Measurements from ENCODE around the gene CLIC5.

The CLIC5 gene

DNA sequence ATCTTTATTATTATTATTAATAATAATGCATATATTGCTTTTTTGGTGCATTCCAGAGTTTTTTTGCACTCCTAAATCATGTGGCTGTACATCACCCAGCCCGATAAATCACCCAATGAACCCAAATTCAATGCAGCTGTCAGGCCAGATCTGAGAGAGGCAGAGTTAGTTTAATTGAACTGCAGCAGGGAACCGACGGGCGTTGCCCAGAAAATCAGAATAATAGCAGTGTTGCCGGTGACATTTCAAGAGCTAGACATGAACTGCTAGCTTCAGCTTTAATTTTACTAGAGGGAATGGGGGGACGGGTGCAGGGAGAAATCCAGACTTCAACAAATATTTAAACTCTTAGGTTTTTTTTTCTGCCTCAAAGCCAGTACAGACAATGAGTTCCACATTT, 135.0 kb downstream of the CLIC5 start:
- H3K27ac ChIP-seq, result no peak overlapping the region
- TF ChIP-seq, protein P1, sequence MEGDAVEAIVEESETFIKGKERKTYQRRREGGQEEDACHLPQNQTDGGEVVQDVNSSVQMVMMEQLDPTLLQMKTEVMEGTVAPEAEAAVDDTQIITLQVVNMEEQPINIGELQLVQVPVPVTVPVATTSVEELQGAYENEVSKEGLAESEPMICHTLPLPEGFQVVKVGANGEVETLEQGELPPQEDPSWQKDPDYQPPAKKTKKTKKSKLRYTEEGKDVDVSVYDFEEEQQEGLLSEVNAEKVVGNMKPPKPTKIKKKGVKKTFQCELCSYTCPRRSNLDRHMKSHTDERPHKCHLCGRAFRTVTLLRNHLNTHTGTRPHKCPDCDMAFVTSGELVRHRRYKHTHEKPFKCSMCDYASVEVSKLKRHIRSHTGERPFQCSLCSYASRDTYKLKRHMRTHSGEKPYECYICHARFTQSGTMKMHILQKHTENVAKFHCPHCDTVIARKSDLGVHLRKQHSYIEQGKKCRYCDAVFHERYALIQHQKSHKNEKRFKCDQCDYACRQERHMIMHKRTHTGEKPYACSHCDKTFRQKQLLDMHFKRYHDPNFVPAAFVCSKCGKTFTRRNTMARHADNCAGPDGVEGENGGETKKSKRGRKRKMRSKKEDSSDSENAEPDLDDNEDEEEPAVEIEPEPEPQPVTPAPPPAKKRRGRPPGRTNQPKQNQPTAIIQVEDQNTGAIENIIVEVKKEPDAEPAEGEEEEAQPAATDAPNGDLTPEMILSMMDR (conservative IDR thresholded peaks at IDR 0.05), result no peak
- TF ChIP-seq ZFX (IDR thresholded peaks at IDR 0.05), result no peak

DNA sequence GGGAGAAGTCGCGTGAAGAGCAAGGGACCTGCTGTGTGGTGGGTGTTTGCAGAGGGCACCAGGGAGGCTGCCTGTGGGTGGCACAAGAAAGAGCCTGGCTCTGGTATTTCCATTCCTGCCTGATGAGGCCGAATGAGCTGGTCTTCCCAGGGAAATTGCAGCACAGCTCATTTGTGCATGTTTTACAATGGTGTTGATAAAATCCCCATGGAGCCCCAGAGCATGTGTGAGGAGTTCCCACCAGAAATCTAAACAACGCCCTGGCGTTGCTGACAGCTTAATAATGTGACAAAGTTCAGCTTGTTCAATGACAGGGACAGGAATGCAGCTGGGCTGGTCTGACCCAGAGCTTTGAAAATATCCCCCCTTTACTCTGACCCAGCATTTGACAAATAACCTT, 135.5 kb downstream of the CLIC5 start:
- no peak overlapping the region for H3K27ac ChIP-seq
- TF ChIP-seq ZFX (IDR thresholded peaks at IDR 0.05), result no peak
- TF ChIP-seq, protein P1 (conservative IDR thresholded peaks at IDR 0.05), result no peak

DNA sequence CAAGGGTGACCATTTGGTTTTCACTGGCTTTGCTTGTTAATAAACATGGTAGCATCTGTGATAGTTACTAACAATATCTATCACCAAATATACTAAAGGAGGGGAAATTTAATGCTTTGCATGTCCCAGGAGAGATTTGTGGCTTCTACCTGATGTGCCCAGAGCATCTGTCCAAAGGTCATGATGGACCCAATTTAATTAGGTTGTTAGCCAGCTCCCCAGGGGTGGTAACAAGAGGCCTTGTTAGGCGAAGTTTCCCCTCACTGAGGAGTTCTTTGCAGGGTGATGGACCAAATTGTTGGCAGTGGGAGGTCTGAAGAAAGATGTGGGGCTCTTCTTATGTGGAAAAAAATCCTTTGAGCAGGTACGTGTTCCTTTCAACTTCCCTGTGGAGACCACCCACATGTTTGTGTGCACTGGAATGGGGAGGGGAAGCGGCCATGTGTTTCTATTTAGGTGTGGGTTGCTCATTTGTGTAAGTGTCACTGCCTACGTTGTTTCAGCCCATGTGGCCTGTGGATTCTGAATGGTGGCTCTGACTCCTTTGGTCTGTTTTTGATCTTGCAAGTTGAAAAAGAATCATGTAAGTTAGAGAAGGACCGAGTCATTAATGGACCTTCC, 137.6 kb downstream of the CLIC5 start:
- H3K27ac ChIP-seq, result no peak overlapping the region
- TF ChIP-seq, protein P1 (conservative IDR thresholded peaks at IDR 0.05), result no peak
- TF ChIP-seq ZFX (IDR thresholded peaks at IDR 0.05), result no peak

DNA sequence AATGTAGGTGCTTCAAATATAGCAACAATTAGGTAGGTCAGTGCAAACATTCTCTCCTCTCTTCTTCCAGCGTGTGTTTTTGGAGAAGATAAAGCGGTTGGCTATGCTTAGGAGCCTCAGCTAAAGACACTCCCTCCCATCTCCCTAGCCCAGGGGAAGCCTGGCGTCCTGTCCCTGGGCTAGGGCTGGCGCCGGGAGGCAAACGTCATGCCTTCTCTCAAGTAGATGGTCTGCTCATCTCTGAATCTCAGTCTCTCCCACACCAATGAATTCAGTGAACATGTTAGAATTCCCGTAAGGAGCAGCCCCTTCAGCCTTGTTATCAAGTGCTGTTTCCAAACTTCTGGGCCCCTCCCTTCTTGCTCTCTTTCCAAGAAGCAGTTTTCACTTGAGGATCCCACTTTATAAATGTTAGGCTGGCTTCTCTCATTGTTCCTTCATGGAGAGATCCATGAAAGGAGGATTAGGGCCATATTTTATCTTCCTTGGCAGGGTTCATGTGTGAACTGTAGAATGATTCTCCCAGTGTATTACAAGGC, 142.8 kb downstream of the CLIC5 start:
- H3K27ac ChIP-seq, result no peak overlapping the region
- TF ChIP-seq, protein P1 (conservative IDR thresholded peaks at IDR 0.05), result no peak
- no peak for TF ChIP-seq ZFX (IDR thresholded peaks at IDR 0.05)

DNA sequence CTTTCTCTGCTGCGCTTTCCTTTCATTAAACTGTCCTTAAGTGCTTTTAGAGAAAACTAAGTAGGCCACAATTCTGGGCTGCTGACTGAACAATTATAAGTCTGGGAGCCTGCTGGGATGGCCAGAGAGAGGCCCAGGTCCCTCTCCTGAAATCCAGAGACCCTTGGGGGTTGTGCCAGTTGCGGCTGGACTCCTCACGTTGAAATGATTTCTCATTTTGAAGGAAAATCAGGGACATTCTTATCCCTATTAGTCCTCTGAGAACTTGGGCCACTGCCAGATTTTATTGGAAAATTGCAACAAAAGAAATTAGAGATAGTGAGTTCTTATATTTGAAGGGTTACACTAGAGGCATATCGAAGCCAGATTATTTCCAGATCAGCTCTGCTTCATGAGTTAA, 145.1 kb downstream of the CLIC5 start:
- no peak overlapping the region for H3K27ac ChIP-seq
- TF ChIP-seq ZFX (IDR thresholded peaks at IDR 0.05), result no peak
- TF ChIP-seq, protein P1 (conservative IDR thresholded peaks at IDR 0.05), result no peak

DNA sequence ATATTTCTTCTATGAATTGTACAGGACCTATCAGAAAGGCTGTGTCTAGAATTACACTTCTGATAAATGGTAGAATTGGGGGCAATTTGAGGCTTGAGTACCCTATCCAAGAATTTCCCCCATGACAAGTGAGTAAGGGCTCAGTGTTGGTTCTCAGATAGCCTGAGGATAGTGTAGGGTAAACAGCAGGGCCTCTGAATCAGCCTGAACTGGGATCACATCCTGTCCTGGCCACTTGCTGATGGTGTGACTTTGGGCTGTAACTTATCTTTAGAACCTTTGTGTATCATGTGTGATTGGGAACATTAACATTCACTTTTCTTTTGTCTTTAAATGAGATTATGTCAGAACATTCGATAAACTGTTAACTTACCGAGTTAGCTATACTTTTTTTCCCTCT, 151.0 kb downstream of the CLIC5 start:
- H3K27ac ChIP-seq, result no peak overlapping the region
- no peak for TF ChIP-seq ZFX (IDR thresholded peaks at IDR 0.05)
- TF ChIP-seq, protein P1 (conservative IDR thresholded peaks at IDR 0.05), result no peak

DNA sequence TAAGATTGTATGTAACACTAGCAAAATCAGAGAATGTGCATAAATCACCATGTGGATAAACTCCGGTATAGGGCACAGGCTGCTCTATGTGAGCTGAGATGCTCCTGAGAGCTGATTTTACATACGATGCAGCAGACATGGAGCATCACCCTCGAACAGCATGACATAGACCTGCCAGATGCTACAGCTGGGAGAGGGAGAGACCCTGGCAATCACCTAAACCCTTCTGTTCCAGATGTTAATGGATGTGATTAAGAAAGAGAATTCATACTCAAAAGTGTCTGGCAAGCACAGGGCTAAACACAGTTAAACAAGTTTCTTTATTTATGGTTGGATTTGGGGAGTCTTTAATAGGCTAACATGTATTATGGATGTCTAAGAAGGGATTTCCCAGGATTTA, 157.0 kb downstream of the CLIC5 start:
- TF ChIP-seq, protein P1 (conservative IDR thresholded peaks at IDR 0.05), result no peak
- no peak for TF ChIP-seq ZFX (IDR thresholded peaks at IDR 0.05)
- H3K27ac ChIP-seq, result no peak overlapping the region
